PFSK-1 (cell line): ENCODE measurements around the gene CCN5.

ENCODE experiments used
- POLR2AphosphoS5 ChIP-seq: IDR thresholded peaks from 2 replicates; pipeline ENCODE4 v1.6.1; 2012; ENCODE audit warnings: low read depth, mild to moderate bottlenecking, control low read depth, low read length, moderate library complexity
- SIN3A ChIP-seq: IDR thresholded peaks from 2 replicates; pipeline ENCODE4 v1.6.1; 2012; ENCODE audit warnings: mild to moderate bottlenecking, low read length, moderate library complexity, borderline replicate concordance; ENCODE audit not compliant: insufficient read depth
- TAF1 ChIP-seq: IDR thresholded peaks from 2 replicates; pipeline ENCODE4 v1.6.1; 2012; ENCODE audit warnings: low read length, control low read depth, borderline replicate concordance; ENCODE audit not compliant: insufficient read depth
- TF ChIP-seq, protein P1 (sequence below), 2 experiments: IDR thresholded peaks; 2 replicates each; pipeline versions ENCODE4 v1.6.1 to v1.8.0; 2011 to 2012; ENCODE audit warnings: low read depth in 2 of 2, low read length in 2 of 2, control low read depth in 1 of 2, inconsistent platforms in 1 of 2, mild to moderate bottlenecking in 1 of 2, moderate library complexity in 1 of 2; ENCODE audit not compliant: insufficient read depth in 1 of 2

DNA sequence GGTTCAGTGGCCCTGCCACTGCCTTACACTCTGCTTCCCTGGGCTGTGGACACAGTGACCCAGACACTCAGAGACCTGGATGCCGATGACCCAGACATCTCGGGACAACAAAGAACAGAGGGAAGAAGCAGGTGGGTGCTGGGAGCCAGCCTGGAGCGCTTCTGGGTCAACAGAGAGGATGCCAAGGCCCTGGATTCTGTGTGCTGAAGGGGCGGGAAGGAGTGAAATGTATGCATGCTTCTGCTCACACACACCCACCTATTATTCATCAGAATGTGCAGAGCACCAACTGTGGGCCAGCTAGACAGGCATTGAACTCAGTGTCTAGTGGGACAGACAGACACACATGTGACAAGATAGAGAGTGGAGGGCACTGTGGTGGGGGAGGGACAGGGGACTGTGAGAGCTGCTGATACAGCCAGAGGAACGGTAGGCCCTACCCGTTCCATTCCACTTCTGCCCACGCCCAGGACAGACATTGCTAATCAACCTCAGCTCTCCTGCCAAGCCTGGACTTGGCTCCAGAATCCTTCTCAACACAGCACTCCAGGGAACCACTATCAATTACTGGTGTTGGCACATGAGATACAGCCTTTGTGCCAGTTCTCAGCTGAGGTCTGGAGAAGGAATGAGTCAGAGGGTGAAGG, 50.7 kb downstream of the CCN5 start:
- TF ChIP-seq SIN3A = no peak
- no peak for TF ChIP-seq TAF1
- TF ChIP-seq POLR2AphosphoS5 = no peak
- TF ChIP-seq, protein P1, sequence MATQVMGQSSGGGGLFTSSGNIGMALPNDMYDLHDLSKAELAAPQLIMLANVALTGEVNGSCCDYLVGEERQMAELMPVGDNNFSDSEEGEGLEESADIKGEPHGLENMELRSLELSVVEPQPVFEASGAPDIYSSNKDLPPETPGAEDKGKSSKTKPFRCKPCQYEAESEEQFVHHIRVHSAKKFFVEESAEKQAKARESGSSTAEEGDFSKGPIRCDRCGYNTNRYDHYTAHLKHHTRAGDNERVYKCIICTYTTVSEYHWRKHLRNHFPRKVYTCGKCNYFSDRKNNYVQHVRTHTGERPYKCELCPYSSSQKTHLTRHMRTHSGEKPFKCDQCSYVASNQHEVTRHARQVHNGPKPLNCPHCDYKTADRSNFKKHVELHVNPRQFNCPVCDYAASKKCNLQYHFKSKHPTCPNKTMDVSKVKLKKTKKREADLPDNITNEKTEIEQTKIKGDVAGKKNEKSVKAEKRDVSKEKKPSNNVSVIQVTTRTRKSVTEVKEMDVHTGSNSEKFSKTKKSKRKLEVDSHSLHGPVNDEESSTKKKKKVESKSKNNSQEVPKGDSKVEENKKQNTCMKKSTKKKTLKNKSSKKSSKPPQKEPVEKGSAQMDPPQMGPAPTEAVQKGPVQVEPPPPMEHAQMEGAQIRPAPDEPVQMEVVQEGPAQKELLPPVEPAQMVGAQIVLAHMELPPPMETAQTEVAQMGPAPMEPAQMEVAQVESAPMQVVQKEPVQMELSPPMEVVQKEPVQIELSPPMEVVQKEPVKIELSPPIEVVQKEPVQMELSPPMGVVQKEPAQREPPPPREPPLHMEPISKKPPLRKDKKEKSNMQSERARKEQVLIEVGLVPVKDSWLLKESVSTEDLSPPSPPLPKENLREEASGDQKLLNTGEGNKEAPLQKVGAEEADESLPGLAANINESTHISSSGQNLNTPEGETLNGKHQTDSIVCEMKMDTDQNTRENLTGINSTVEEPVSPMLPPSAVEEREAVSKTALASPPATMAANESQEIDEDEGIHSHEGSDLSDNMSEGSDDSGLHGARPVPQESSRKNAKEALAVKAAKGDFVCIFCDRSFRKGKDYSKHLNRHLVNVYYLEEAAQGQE (IDR thresholded peaks at IDR 0.05; ENCODE audit: insufficient read depth in 1 of 2, low read depth in 2 of 2, low read length in 2 of 2) = no peak
